ENCODE measurements around the gene STAT6. TPM values are rescaled to one million over a fixed set of nuclear protein-coding genes. Genes with fewer than 3 reads are reported as not detected.

The STAT6 gene, protein sequence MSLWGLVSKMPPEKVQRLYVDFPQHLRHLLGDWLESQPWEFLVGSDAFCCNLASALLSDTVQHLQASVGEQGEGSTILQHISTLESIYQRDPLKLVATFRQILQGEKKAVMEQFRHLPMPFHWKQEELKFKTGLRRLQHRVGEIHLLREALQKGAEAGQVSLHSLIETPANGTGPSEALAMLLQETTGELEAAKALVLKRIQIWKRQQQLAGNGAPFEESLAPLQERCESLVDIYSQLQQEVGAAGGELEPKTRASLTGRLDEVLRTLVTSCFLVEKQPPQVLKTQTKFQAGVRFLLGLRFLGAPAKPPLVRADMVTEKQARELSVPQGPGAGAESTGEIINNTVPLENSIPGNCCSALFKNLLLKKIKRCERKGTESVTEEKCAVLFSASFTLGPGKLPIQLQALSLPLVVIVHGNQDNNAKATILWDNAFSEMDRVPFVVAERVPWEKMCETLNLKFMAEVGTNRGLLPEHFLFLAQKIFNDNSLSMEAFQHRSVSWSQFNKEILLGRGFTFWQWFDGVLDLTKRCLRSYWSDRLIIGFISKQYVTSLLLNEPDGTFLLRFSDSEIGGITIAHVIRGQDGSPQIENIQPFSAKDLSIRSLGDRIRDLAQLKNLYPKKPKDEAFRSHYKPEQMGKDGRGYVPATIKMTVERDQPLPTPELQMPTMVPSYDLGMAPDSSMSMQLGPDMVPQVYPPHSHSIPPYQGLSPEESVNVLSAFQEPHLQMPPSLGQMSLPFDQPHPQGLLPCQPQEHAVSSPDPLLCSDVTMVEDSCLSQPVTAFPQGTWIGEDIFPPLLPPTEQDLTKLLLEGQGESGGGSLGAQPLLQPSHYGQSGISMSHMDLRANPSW
- 129 and 138 TPM in 2 replicates for total RNA-seq

DNA sequence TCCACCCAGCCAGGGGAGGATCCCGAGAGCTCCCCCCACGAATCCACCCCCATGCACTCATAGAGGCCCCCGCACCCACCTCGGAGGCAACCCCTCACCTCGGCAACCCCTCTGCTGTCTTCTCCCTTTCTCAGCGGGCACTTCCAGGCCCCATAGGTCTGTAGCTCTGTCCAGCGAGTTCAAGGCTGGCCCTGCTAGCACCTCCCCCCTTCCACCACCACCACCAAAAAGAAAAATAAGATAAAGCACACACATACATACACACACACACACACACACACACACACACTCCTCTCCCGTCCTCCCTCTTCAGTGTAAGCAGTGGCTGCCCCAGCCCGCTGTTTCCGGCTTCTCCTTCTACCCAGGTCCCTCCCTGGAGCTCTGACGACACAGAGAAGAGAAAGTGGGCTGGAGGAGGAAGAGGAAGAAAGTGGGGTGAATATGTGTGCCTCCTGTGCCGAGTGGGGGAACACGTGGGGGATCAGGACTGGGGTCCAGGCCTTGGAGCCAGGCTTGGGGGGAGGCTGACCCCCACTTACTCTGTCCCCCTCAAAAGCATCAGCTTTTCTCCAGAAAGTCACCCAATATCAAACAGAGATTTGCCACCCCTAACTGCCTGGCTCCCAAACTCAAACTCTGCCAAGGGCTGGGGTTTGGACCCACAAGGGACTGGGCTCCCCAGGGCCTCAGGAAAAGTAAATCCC lies at the start of gene STAT6:
Gene STAT6 (minus strand): TSS at position 332 of the 704 bp plus-strand sequence. CDS start 3,084 bp downstream, outside the sequence.

GRCh38 chr12:57146961-57147944 lies 36.1 kb upstream of the STAT6 start, which contains the start of gene LRP1-AS:
Gene LRP1-AS (minus strand): TSS chr12:57147619.

GRCh38 chr12:57127726-57128518 lies 16.8 kb upstream of the STAT6 start, which contains the start of gene LRP1:
Gene LRP1 (plus strand): TSS chr12:57128483. CDS start chr12:57128965, 482 bp downstream.

DNA sequence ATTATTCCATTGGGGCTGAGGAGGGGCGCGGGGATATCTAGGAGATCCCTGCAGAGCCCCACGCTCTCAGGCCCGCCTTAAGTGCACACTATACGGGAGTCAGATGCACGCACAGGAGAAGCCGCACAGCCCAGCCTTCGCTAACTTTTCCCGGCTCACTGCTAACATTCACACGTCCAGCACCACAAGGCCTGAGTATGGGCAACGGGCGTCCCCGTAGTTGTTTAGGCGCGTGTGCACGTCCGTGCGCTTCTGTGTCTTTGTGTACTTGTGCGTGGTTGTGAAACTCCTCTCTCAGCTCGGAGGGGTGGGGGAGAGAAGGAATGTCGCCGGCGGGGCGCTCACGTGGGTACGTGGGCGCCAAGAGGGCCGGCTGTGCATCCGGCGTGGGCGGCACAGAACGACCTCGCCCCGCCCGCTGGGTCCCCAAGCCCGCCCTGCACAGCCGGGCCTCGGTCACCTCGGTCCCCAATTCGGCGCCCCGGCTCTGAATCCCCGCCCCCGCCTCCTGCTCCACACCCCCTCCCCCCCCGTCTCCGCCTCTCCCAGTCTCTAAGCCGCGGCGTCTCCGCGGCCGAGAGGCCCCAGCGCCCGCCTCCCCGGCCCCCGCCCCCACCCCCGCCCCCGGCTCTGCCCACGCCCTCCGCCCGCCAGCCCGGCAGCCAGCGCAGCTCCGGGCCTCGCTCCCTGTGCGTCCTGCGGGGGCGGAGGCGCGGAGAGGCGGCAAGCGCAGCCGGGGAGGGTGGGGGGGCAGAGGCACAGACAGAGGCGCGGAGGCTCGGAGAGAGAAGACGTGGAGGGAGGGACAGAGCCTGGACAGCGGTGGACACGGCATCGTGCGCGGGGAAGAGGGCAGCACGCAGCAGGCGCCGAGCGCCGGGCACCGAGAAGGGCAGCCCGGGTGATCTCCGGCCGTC lies 22.6 kb downstream of the STAT6 start, which contains the start of gene NAB2:
Gene NAB2 (plus strand): TSS at position 761 of the 917 bp plus-strand sequence. CDS start 158 bp downstream, outside the sequence.

DNA sequence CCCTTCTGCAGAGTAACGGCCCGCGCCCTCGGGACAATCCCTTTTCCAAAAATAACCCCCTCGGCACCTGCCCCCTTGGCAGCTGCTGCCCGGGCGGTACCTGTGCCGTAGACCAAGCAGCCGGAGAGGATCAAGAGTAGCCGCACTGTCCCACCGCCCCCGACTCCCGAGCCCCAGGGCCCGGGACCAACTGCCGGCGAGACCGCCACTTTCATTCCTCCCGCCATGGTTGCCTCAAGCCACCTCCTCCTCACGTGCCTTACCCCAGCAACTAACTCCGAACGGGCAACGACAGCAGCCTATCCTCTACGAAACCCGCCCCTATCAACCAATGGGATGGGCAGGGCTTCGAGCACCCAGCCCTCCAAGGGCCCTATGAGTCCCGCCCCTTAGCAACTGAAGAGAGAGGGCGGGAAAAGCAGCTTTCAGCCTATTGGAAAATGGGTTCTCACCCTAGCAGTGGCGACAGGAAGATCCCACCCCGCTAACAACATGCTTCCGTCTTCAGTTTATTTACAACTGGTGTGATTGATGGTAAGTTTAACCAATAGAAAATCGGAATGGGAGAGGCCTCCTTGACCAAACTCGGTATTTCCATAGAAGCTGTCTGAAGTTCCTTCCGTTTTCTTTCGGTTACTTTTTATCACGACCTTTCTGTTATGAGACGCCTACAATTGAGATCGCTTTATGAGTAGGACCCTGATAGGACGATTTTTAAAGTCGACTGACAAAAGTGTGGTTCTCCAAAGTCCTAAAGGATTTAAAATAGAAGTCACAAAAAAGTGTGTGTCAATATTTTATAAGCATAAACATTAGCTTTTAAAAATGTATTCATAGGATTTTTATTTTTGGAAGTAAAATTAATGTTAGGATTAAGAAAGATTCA lies 32.4 kb downstream of the STAT6 start, which contains the start of gene NEMP1:
Gene NEMP1 (minus strand): TSS at position 273 of the 886 bp plus-strand sequence. CDS start 46 bp downstream, at position 227.

GRCh38 chr12:57049890-57050289 lies 61.3 kb downstream of the STAT6 start, which contains the start of gene MYO1A:
Gene MYO1A (minus strand): TSS chr12:57050129. CDS start chr12:57048323, 1,806 bp downstream.

Other genes with a start within 250 kb of the STAT6 start
- gene SDR9C7, start 177.0 kb downstream of the STAT6 start, total RNA-seq = not detected in 2 replicates
- under 0.01 and 0.12 TPM in 2 replicates for gene RDH16, start 153.8 kb downstream of the STAT6 start, total RNA-seq
- 6.4 and 8.3 TPM in 2 replicates for gene ZBTB39, start 104.8 kb downstream of the STAT6 start, total RNA-seq
- gene TAC3, start 94.8 kb downstream of the STAT6 start, total RNA-seq = not detected in 2 replicates
- gene MYO1A, start 61.2 kb downstream of the STAT6 start, total RNA-seq = 0.12 TPM in 1 of 2 replicates, not detected in the other
- gene NEMP1, start 32.6 kb downstream of the STAT6 start, total RNA-seq = 3.9 and 4.9 TPM in 2 replicates
- gene NAB2, start 22.2 kb downstream of the STAT6 start, total RNA-seq = 49.7 and 51.2 TPM in 2 replicates
- gene LRP1, start 17.1 kb upstream of the STAT6 start, total RNA-seq = 581 and 702 TPM in 2 replicates
- gene LRP1-AS, start 36.3 kb upstream of the STAT6 start, total RNA-seq = not detected in 2 replicates
- 1.1 and 2.3 TPM in 2 replicates for gene NXPH4, start 105.4 kb upstream of the STAT6 start, total RNA-seq
- gene SHMT2, start 118.3 kb upstream of the STAT6 start, total RNA-seq = 209 and 258 TPM in 2 replicates
- 0.81 TPM in 1 of 2 replicates, not detected in the other for gene STAC3, start 139.8 kb upstream of the STAT6 start, total RNA-seq